Ishikawa (cell line): Measurements from ENCODE around the gene DUSP14.

Source experiments
- CEBPB ChIP-seq: IDR thresholded peaks from 2 replicates; pipeline ENCODE4 v1.6.1; 2012
- CREB1 ChIP-seq: IDR thresholded peaks from 2 replicates; pipeline ENCODE4 v1.6.1; 2012; ENCODE audit warnings: low read depth
- EGR1 ChIP-seq: IDR thresholded peaks from 2 replicates; pipeline ENCODE4 v1.6.1; 2012
- EP300 ChIP-seq: IDR thresholded peaks from 2 replicates; pipeline ENCODE4 v1.6.1; 2012; ENCODE audit warnings: borderline replicate concordance
- FOXM1 ChIP-seq: IDR thresholded peaks from 2 replicates; pipeline ENCODE4 v1.6.1; 2012; ENCODE audit warnings: low read depth, borderline replicate concordance
- NFIC ChIP-seq: IDR thresholded peaks from 2 replicates; pipeline ENCODE4 v1.6.1; 2012
- RAD21 ChIP-seq: IDR thresholded peaks from 2 replicates; pipeline ENCODE4 v1.6.1; 2012; ENCODE audit warnings: low read depth
- REST ChIP-seq: IDR thresholded peaks from 2 replicates; pipeline ENCODE4 v1.6.1; 2012; ENCODE audit warnings: low read depth, mild to moderate bottlenecking
- TAF1 ChIP-seq: IDR thresholded peaks from 2 replicates; pipeline ENCODE4 v1.6.1; 2012; ENCODE audit warnings: low read depth, mild to moderate bottlenecking
- TCF12 ChIP-seq: IDR thresholded peaks from 2 replicates; pipeline ENCODE4 v1.6.1; 2012; ENCODE audit warnings: low read depth
- TEAD4 ChIP-seq: IDR thresholded peaks from 2 replicates; pipeline ENCODE4 v1.6.1; 2012
- USF1 ChIP-seq: IDR thresholded peaks from 2 replicates; pipeline ENCODE4 v1.6.1; 2012
- YY1 ChIP-seq: IDR thresholded peaks from 2 replicates; pipeline ENCODE4 v1.6.1; 2012; ENCODE audit warnings: low read depth
- ZBTB7A ChIP-seq: IDR thresholded peaks from 2 replicates; pipeline ENCODE4 v1.6.1; 2012; ENCODE audit warnings: low read depth
- TF ChIP-seq, protein P1 (sequence below): IDR thresholded peaks from 2 replicates; pipeline ENCODE4 v1.6.1; 2012

The DUSP14 gene

DNA sequence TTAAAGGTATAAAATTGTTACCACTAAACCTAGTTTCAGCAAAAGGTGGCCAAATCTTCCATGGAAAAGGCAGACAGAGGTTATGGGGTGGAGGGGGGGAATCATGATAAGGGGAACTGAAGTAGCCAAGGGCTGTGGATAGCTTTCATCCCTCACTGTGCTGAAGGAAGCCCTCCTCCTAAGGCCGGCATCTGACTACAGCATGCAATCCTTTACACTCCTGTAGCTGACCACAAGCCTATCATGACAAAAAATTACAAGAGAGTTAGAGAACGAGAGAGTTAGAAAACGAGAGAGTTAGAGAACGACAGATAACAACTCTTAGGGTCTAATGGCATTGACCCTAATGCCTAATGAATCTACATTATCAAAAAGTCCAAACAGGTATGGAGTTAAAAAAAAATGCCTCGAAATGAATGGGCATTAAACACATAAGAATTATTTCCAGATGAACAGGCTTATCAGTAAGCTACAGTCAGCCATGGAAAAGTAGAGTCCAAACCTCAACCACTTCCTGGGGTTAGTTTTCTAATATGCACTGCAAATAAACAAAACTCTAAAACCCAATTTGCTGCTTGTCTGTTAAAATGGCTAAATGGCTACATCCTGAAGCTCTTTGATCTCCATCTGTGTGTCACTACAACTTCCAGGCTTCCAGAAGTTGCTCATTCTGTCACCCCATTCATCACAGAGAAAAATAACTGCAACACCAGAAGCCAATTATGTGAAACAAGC lies 29.7 kb downstream of the DUSP14 start:
- no peak for TF ChIP-seq CEBPB
- TF ChIP-seq CREB1, result no peak
- TF ChIP-seq TAF1, result no peak
- TF ChIP-seq, protein P1, sequence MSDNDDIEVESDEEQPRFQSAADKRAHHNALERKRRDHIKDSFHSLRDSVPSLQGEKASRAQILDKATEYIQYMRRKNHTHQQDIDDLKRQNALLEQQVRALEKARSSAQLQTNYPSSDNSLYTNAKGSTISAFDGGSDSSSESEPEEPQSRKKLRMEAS, result no peak
- TF ChIP-seq TEAD4, result no peak
- no peak for TF ChIP-seq USF1
- no peak for TF ChIP-seq RAD21
- TF ChIP-seq REST, result no peak
- no peak for TF ChIP-seq EP300
- no peak for TF ChIP-seq FOXM1

DNA sequence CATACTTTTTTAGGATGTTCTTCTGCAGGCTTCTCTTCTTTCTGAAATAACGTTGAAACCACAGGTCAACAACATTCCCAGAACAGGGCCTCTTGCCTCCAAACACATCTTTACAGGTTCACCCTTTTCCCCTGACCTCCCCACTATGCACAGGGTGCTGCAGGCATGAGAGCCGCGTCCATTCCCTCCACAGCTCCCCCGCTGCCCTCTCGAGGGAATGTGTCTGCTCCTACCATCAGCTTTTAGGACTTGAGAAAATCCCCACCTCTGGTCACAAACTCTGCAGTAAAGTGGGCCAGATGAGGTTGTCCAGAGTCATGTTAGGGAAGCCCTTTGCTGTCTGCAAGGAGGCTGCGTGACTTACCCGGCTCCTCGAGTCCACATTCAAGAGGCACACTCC lies 30.5 kb downstream of the DUSP14 start:
- no peak for TF ChIP-seq NFIC
- no peak for TF ChIP-seq USF1
- no peak for TF ChIP-seq CEBPB
- no peak for TF ChIP-seq CREB1
- TF ChIP-seq FOXM1, result no peak
- no peak for TF ChIP-seq YY1

GRCh38 chr17:37521821-37522220 lies 32.1 kb downstream of the DUSP14 start:
- TF ChIP-seq, protein P1, result no peak
- no peak for TF ChIP-seq TCF12
- TF ChIP-seq CREB1, result no peak
- TF ChIP-seq TEAD4, result no peak
- no peak for TF ChIP-seq FOXM1
- no peak for TF ChIP-seq ZBTB7A
- no peak for TF ChIP-seq CEBPB
- TF ChIP-seq NFIC, result no peak
- no peak for TF ChIP-seq TAF1
- no peak for TF ChIP-seq RAD21
- TF ChIP-seq REST, result no peak
- TF ChIP-seq USF1, result no peak
- TF ChIP-seq EP300, result no peak
- TF ChIP-seq EGR1, result no peak
- no peak for TF ChIP-seq YY1

GRCh38 chr17:37523715-37524219 lies 34.1 kb downstream of the DUSP14 start:
- TF ChIP-seq EP300, result no peak
- TF ChIP-seq TAF1, result no peak
- TF ChIP-seq RAD21, result no peak
- TF ChIP-seq EGR1, result no peak
- no peak for TF ChIP-seq TEAD4
- TF ChIP-seq NFIC, result no peak
- TF ChIP-seq CEBPB, result no peak
- TF ChIP-seq CREB1, result no peak
- TF ChIP-seq YY1, result no peak
- TF ChIP-seq ZBTB7A, result no peak
- no peak for TF ChIP-seq FOXM1
- TF ChIP-seq, protein P1, result no peak
- no peak for TF ChIP-seq USF1

DNA sequence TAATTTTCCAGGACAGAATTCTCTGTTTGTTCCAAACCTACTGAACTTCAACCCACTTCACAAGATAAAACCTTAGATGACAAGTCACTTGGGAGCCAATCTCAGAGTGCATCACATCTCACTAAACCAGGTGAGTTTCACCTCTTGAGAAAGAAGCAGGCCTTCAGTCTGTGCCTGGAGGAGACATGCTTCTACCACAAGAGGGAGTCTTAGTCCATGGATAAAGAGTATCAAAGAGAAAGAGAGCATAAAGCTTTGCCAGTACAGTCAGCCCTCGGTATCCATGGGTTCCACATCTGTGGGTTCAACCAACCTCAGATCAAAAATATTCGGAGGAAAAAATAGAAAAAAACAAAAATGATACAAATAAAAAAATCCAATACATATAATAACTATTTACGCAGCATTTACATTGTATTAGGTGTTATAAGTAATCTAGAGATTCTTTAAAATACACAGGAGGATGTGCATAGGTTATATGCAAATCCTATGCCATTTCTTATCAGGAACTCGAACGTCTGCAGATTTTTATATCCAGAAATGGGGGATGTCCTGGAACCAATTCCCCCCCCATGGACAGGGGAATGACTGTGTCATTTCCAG lies 37.7 kb downstream of the DUSP14 start:
- TF ChIP-seq RAD21 (peak; percentile 61), NFIC (no peak)
